HEK293 (cell line): ENCODE results near the gene ZFP36.

Experiments used
- CTCF ChIA-PET: fragments of 350-600 bp; formaldehyde crosslinking; extraction: SDS; loops from one replicate; lab custom pipeline; 2021; ENCODE audit warnings: antibody characterized with exemption; lab: Yijun Ruan, JAX
- POLR2A ChIA-PET: fragments of 300-600 bp; formaldehyde crosslinking; extraction: SDS; loops from one replicate; lab custom pipeline; 2020; ENCODE audit warnings: antibody characterized with exemption, inconsistent platforms; lab: Yijun Ruan, JAX
- H3K27ac ChIP-seq: fragments of 200-500 bp; sonication (Bioruptor generic); 2 replicates; pipeline ENCODE4 v1.5.1; 2014; ENCODE audit warnings: low read depth, low read length, control low read depth, inconsistent platforms; ENCODE audit errors: extremely low read depth
- H3K36me3 ChIP-seq, 2 experiments: fragments of 200-500 bp in 1 of 2; sonication (Bioruptor generic) in 1 of 2; 1 replicate in 1 of 2; 2 replicates in 1 of 2; pipeline ENCODE4 v1.5.1; 2014 to 2017; ENCODE audit warnings: inconsistent platforms in 2 of 2, low read length in 2 of 2; ENCODE audit not compliant: control insufficient read depth in 2 of 2, insufficient read depth in 1 of 2
- H3K4me1 ChIP-seq: fragments of 200-500 bp; sonication (Bioruptor generic); 2 replicates; pipeline ENCODE4 v1.5.1; 2014; ENCODE audit warnings: mild to moderate bottlenecking, low read length, inconsistent platforms; ENCODE audit not compliant: control insufficient read depth, insufficient read depth
- H3K4me3 ChIP-seq: 2 replicates; pipeline ENCODE4 v1.5.1; 2011; ENCODE audit warnings: low read depth, mild to moderate bottlenecking, control low read depth, low read length, moderate library complexity
- H3K9me3 ChIP-seq: fragments of 200-500 bp; sonication (Bioruptor generic); 2 replicates; pipeline ENCODE4 v1.5.1; 2014; ENCODE audit warnings: low read depth, low read length, inconsistent platforms; ENCODE audit not compliant: control insufficient read depth, insufficient read depth
- BCL11B ChIP-seq: fragments of 450-650 bp; formaldehyde crosslinking; IDR thresholded peaks from 2 replicates; pipeline ENCODE4 v1.5.1; 2016; ENCODE audit warnings: low read depth, missing biosample characterization, missing genetic modification characterization
- EGR2 ChIP-seq: fragments of 450-650 bp; formaldehyde crosslinking; IDR thresholded peaks from 2 replicates; pipeline ENCODE4 v1.5.1; 2016; ENCODE audit warnings: low read depth, missing biosample characterization, missing genetic modification characterization
- GLIS1 ChIP-seq: fragments of 450-650 bp; formaldehyde crosslinking; IDR thresholded peaks from 2 replicates; pipeline ENCODE4 v1.5.1; 2016; ENCODE audit warnings: missing biosample characterization, missing genetic modification characterization
- GLIS2 ChIP-seq: fragments of 450-650 bp; formaldehyde crosslinking; IDR thresholded peaks from 2 replicates; pipeline ENCODE4 v1.5.1; 2016; ENCODE audit warnings: missing biosample characterization, missing genetic modification characterization
- HOXD13 ChIP-seq: sonication (generic); formaldehyde crosslinking; IDR thresholded peaks from 2 replicates; pipeline ENCODE4 v1.8.0; 2022; ENCODE audit warnings: missing genetic modification reagents, borderline replicate concordance
- KLF1 ChIP-seq: fragments of 450-650 bp; formaldehyde crosslinking; IDR thresholded peaks from 2 replicates; pipeline ENCODE4 v1.5.1; 2016; ENCODE audit warnings: missing biosample characterization, missing genetic modification characterization
- KLF8 ChIP-seq: fragments of 450-650 bp; formaldehyde crosslinking; IDR thresholded peaks from 2 replicates; pipeline ENCODE4 v1.5.1; 2016; ENCODE audit warnings: missing biosample characterization, missing genetic modification characterization
- SCRT1 ChIP-seq: fragments of 450-650 bp; formaldehyde crosslinking; IDR thresholded peaks from 2 replicates; pipeline ENCODE4 v1.5.1; 2016; ENCODE audit warnings: missing biosample characterization, missing genetic modification characterization, borderline replicate concordance
- ZBTB20 ChIP-seq: fragments of 450-650 bp; formaldehyde crosslinking; IDR thresholded peaks from 2 replicates; pipeline ENCODE4 v1.5.1; 2016; ENCODE audit warnings: missing biosample characterization, missing genetic modification characterization
- ZBTB48 ChIP-seq: fragments of 450-650 bp; formaldehyde crosslinking; IDR thresholded peaks from 2 replicates; pipeline ENCODE4 v1.5.1; 2016; ENCODE audit warnings: missing biosample characterization, missing genetic modification characterization
- ZBTB7A ChIP-seq: fragments of 450-650 bp; formaldehyde crosslinking; IDR thresholded peaks from 2 replicates; pipeline ENCODE4 v1.5.1; 2016; ENCODE audit warnings: low read depth, missing biosample characterization, missing genetic modification characterization
- ZIC2 ChIP-seq: fragments of 450-650 bp; formaldehyde crosslinking; IDR thresholded peaks from 2 replicates; pipeline ENCODE4 v1.5.1; 2016; ENCODE audit warnings: missing biosample characterization, missing genetic modification characterization
- ZNF121 ChIP-seq: fragments of 450-650 bp; formaldehyde crosslinking; IDR thresholded peaks from 2 replicates; pipeline ENCODE4 v1.5.1; 2016; ENCODE audit warnings: missing biosample characterization, missing genetic modification characterization
- ZNF157 ChIP-seq: fragments of 450-650 bp; formaldehyde crosslinking; IDR thresholded peaks from 2 replicates; pipeline ENCODE4 v1.5.1; 2016; ENCODE audit warnings: missing biosample characterization, missing genetic modification characterization
- ZNF416 ChIP-seq: fragments of 450-650 bp; formaldehyde crosslinking; IDR thresholded peaks from 2 replicates; pipeline ENCODE4 v1.5.1; 2016; ENCODE audit warnings: missing biosample characterization, missing genetic modification characterization
- ZNF423 ChIP-seq: fragments of 450-650 bp; formaldehyde crosslinking; IDR thresholded peaks from 2 replicates; pipeline ENCODE4 v1.5.1; 2016; ENCODE audit warnings: missing biosample characterization, missing genetic modification characterization
- ZNF530 ChIP-seq: fragments of 450-650 bp; formaldehyde crosslinking; IDR thresholded peaks from 2 replicates; pipeline ENCODE4 v1.5.1; 2016; ENCODE audit warnings: low read depth, missing biosample characterization, missing genetic modification characterization
- ZNF561 ChIP-seq: fragments of 450-650 bp; IDR thresholded peaks from 2 replicates; pipeline ENCODE4 v1.5.1; 2018; ENCODE audit warnings: missing biosample characterization, missing genetic modification characterization, borderline replicate concordance
- ZNF585B ChIP-seq: fragments of 450-650 bp; formaldehyde crosslinking; IDR thresholded peaks from 2 replicates; pipeline ENCODE4 v1.5.1; 2016; ENCODE audit warnings: missing biosample characterization, missing genetic modification characterization
- ZNF623 ChIP-seq: fragments of 450-650 bp; formaldehyde crosslinking; IDR thresholded peaks from 2 replicates; pipeline ENCODE4 v1.5.1; 2016; ENCODE audit warnings: missing biosample characterization, missing genetic modification characterization
- ZNF76 ChIP-seq: fragments of 450-650 bp; formaldehyde crosslinking; IDR thresholded peaks from 2 replicates; pipeline ENCODE4; 2016; ENCODE audit warnings: low read depth, missing biosample characterization, missing genetic modification characterization, borderline replicate concordance
- ZNF830 ChIP-seq: fragments of 450-650 bp; IDR thresholded peaks from 2 replicates; pipeline ENCODE4 v1.5.0; 2018; ENCODE audit warnings: missing biosample characterization, missing genetic modification characterization, low read depth, mild to moderate bottlenecking, moderate library complexity
- TF ChIP-seq, protein P1 (sequence below): fragments of 450-650 bp; formaldehyde crosslinking; optimal IDR thresholded peaks from 2 replicates; pipeline ENCODE3; 2016; ENCODE audit warnings: missing biosample characterization, mild to moderate bottlenecking, missing genetic modification characterization
- TF ChIP-seq, protein P2 (sequence below): fragments of 450-650 bp; formaldehyde crosslinking; IDR thresholded peaks from 2 replicates; pipeline ENCODE4 v1.5.1; 2016; ENCODE audit warnings: missing biosample characterization, missing genetic modification characterization
- TF ChIP-seq, protein P3 (sequence below): fragments of 450-650 bp; formaldehyde crosslinking; IDR thresholded peaks from 2 replicates; pipeline ENCODE4 v1.5.1; 2016; ENCODE audit warnings: missing biosample characterization, missing genetic modification characterization
- TF ChIP-seq, protein P4 (sequence below): fragments of 450-650 bp; IDR thresholded peaks from 2 replicates; pipeline ENCODE4 v1.5.1; 2018; ENCODE audit warnings: missing biosample characterization, missing genetic modification characterization

ZFP36 gene

DNA sequence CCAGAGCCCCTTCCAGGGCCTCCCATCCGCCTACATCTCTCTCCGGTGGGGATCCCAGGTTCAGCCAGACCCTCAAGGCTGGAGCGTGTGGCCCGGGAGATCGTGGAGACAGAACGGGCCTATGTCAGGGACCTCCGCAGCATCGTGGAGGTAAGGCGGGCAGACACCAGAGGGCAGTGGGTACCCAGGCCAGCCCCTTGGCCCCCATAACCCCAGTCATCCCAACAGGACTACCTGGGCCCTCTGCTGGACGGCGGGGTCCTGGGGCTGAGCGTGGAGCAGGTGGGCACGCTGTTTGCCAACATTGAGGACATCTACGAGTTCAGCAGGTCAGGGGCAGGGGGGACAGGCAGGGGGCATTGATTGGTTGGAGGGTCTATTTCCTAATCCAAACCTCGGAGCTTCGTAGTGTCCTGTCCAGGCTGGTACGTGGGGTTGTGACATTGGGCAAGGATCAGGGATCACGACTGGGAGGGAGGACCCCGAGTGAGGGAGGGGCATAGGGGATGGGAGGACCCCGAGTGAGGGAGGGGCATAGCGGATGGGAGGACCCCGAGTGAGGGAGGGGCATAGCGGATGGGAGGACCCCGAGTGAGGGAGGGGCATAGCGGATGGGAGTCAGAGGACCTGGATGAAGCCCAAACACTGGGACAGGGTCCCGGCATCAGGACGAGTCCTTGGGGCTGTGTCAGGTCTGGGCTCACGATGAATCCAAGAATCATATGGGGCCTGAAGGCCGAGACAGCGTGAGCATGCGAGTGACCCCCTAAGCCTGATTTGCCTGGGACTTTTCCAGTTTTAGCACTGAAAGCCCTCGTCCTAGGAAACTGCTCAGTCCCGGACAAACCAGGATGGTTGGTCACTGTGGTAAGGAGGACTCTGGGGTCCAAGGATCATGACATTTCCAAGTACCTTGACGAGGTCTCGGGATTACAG, 8.7 kb downstream of the ZFP36 start (continued):
- no peak for TF ChIP-seq ZNF585B (tag by site-specific recombination)
- TF ChIP-seq, protein P1, sequence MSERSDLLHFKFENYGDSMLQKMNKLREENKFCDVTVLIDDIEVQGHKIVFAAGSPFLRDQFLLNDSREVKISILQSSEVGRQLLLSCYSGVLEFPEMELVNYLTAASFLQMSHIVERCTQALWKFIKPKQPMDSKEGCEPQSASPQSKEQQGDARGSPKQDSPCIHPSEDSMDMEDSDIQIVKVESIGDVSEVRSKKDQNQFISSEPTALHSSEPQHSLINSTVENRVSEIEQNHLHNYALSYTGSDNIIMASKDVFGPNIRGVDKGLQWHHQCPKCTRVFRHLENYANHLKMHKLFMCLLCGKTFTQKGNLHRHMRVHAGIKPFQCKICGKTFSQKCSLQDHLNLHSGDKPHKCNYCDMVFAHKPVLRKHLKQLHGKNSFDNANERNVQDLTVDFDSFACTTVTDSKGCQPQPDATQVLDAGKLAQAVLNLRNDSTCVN: no peak
- TF ChIP-seq, protein P2, sequence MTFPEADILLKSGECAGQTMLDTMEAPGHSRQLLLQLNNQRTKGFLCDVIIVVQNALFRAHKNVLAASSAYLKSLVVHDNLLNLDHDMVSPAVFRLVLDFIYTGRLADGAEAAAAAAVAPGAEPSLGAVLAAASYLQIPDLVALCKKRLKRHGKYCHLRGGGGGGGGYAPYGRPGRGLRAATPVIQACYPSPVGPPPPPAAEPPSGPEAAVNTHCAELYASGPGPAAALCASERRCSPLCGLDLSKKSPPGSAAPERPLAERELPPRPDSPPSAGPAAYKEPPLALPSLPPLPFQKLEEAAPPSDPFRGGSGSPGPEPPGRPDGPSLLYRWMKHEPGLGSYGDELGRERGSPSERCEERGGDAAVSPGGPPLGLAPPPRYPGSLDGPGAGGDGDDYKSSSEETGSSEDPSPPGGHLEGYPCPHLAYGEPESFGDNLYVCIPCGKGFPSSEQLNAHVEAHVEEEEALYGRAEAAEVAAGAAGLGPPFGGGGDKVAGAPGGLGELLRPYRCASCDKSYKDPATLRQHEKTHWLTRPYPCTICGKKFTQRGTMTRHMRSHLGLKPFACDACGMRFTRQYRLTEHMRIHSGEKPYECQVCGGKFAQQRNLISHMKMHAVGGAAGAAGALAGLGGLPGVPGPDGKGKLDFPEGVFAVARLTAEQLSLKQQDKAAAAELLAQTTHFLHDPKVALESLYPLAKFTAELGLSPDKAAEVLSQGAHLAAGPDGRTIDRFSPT (tag by site-specific recombination): peak; percentile 61; the same call in 1 of the 2 replicates
- TF ChIP-seq, protein P3, sequence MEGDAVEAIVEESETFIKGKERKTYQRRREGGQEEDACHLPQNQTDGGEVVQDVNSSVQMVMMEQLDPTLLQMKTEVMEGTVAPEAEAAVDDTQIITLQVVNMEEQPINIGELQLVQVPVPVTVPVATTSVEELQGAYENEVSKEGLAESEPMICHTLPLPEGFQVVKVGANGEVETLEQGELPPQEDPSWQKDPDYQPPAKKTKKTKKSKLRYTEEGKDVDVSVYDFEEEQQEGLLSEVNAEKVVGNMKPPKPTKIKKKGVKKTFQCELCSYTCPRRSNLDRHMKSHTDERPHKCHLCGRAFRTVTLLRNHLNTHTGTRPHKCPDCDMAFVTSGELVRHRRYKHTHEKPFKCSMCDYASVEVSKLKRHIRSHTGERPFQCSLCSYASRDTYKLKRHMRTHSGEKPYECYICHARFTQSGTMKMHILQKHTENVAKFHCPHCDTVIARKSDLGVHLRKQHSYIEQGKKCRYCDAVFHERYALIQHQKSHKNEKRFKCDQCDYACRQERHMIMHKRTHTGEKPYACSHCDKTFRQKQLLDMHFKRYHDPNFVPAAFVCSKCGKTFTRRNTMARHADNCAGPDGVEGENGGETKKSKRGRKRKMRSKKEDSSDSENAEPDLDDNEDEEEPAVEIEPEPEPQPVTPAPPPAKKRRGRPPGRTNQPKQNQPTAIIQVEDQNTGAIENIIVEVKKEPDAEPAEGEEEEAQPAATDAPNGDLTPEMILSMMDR (tag by site-specific recombination): peak; percentile 57
- peak; percentile 48 for TF ChIP-seq GLIS2 (tag by site-specific recombination)
- no peak for TF ChIP-seq ZNF830
- TF ChIP-seq ZNF530 (tag by site-specific recombination): no peak
- TF ChIP-seq ZBTB48 (tag by site-specific recombination): 0 out of 2 replicates have a peak, but pooled peaks have one; percentile 17
- no peak for TF ChIP-seq KLF1
- TF ChIP-seq, protein P4, sequence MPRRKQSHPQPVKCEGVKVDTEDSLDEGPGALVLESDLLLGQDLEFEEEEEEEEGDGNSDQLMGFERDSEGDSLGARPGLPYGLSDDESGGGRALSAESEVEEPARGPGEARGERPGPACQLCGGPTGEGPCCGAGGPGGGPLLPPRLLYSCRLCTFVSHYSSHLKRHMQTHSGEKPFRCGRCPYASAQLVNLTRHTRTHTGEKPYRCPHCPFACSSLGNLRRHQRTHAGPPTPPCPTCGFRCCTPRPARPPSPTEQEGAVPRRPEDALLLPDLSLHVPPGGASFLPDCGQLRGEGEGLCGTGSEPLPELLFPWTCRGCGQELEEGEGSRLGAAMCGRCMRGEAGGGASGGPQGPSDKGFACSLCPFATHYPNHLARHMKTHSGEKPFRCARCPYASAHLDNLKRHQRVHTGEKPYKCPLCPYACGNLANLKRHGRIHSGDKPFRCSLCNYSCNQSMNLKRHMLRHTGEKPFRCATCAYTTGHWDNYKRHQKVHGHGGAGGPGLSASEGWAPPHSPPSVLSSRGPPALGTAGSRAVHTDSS (tag by site-specific recombination): no peak
- TF ChIP-seq HOXD13 (CRISPR knock-in tag): no peak
- TF ChIP-seq ZNF416 (tag by site-specific recombination): no peak
- no peak for TF ChIP-seq ZNF561 (tag by site-specific recombination)
- TF ChIP-seq ZNF76: no peak

DNA sequence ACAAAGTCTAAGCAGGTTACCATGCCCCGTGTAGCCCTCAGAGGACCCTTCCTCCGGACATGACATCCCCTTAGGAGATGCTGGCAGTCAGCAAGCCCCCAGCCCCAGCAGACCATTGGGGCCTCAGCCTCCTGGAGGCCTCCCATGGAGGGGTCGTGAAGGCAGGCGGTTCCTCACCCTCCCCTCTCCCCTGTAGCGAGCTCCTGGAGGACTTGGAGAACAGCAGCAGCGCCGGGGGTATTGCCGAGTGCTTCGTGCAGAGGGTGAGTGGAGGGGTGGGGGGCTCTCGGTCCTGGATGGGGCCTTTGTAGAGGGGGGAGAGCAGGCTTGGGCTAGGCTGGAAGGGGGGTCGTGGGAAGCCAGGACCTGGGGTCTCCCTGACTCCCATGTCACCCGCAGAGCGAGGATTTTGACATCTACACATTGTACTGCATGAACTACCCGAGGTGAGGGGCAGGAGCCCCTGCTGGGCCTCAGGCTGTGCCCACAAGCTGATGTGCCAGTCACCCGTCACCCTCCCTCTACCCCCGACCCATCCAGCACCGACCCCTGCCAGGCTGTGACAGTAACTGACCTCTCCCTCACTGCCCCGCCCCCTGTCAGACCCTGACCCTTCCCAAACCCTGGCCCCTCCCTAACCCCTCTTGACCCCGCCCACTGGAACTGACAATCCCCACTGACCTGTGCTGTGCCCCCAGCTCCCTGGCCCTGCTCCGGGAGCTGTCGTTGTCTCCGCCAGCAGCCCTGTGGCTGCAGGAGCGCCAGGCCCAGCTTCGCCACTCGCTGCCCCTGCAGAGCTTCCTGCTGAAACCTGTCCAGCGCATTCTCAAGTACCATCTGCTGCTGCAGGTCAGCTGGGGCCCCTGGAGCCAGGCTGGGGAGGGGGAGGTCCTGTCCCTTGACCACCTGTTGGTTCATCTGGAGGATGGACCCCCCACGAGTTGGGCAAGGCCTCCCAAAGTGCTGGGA, 9.8 kb downstream of the ZFP36 start:
- H3K4me1 ChIP-seq: peaks cover 9% of the 10 kb centered on the region
- H3K36me3 ChIP-seq: peaks cover 56 to 57% of the 10 kb centered on the region in 2 experiments
- POLR2A ChIA-PET: interaction anchor here (0.6 to 13.3 kb wide), 10 partner anchors 11 to 575 kb away, joined by 3 to 255 read pairs (median 4); partner anchors contain the start of genes MED29, PAF1, RPS16 and SUPT5H
- H3K9me3 ChIP-seq: no peaks in the 10 kb centered on the region
- H3K4me3 ChIP-seq: no peak overlapping the region
- H3K27ac ChIP-seq: no peak overlapping the region
- CTCF ChIA-PET: interaction anchor here (0.6 to 1.2 kb wide), 6 partner anchors 12 to 418 kb away, joined by 3 to 4 read pairs (median 3); no protein-coding TSS in a partner anchor
- TF ChIP-seq GLIS2 (tag by site-specific recombination) (peak; percentile 22; the same call in 1 of the 2 replicates), BCL11B (0 out of 2 replicates have a peak, but pooled peaks have one; percentile 24), GLIS1 (tag by site-specific recombination) (peak; percentile 67), EGR2 (tag by site-specific recombination) (no peak), KLF8 (tag by site-specific recombination) (peak; percentile 60; the same call in 1 of the 2 replicates), SCRT1 (tag by site-specific recombination) (peak; percentile 92; the same call in 1 of the 2 replicates), ZBTB7A (tag by site-specific recombination) (no peak), ZBTB20 (tag by site-specific recombination) (no peak), ZNF623 (tag by site-specific recombination) (no peak), ZNF121 (no peak), ZNF157 (tag by site-specific recombination) (no peak), ZNF423 (no peak), ZIC2 (peak; percentile 80)
- TF ChIP-seq, protein P4 (tag by site-specific recombination): no peak
